Testis (tissue), 2 donors: ENCODE measurements around the gene SDCCAG8.

Experiments used
- POLR2A ChIP-seq: fragments of 450-650 bp; IDR thresholded peaks from one replicate; pipeline ENCODE4 v1.6.1; 2017; ENCODE audit warnings: antibody characterized with exemption, mild to moderate bottlenecking, moderate library complexity
- TF ChIP-seq, protein P1 (sequence below), 3 experiments: fragments of 450-650 bp in 2 of 3; fragments of 200-600 bp in 1 of 3; sonication (generic) in 1 of 3; IDR thresholded peaks; one replicate each; pipeline ENCODE4 v1.5.1; 2016 to 2019; ENCODE audit warnings: antibody characterized with exemption in 3 of 3, mild to moderate bottlenecking in 2 of 3, moderate library complexity in 1 of 3

DNA sequence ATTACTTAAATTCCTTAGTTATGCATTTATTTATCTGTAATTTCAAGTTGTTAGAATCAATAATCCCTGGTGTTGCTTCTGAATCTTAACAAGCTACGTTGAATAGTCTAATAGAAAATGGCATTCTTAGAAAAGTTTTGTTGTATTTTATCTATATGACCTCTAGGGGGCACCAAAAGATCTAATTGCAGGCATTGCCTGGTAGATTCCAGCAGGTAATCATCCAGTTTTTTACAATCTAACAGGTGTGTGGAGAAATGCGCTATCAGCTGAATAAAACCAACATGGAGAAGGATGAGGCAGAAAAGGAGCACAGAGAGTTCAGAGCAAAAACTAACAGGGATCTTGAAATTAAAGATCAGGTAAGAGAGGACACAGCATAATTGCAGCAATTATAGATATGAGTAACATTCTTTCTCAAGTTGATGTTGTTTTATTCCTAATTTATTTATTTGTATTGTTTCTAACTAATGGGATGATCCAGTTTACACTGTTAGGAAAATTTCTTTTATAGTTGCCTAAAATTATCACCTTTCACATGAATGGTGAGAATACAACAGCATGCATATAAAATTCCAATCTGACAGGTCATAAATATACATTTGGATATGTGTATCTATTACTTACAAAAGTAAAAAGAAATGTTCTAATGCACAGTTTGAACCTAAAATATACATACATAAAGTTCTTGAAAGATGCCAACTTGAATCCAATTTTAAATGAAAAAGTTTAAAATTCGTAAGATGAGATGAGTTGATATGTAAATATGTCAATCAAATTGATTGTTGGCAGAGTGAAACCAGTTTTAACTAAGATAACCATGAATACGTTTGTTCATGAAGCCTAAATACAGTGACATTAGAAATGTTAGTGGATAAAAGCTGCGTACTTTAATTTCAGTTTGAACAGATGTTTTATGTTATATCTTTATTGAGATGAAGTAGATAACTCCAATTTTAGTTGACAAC, 88.4 kb downstream of the SDCCAG8 start:
- TF ChIP-seq, protein P1, sequence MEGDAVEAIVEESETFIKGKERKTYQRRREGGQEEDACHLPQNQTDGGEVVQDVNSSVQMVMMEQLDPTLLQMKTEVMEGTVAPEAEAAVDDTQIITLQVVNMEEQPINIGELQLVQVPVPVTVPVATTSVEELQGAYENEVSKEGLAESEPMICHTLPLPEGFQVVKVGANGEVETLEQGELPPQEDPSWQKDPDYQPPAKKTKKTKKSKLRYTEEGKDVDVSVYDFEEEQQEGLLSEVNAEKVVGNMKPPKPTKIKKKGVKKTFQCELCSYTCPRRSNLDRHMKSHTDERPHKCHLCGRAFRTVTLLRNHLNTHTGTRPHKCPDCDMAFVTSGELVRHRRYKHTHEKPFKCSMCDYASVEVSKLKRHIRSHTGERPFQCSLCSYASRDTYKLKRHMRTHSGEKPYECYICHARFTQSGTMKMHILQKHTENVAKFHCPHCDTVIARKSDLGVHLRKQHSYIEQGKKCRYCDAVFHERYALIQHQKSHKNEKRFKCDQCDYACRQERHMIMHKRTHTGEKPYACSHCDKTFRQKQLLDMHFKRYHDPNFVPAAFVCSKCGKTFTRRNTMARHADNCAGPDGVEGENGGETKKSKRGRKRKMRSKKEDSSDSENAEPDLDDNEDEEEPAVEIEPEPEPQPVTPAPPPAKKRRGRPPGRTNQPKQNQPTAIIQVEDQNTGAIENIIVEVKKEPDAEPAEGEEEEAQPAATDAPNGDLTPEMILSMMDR (IDR thresholded peaks at IDR 0.05), result peak; percentile 40 to 87 (median 63)
- TF ChIP-seq POLR2A, result no peak
